Esophagus muscularis mucosa (tissue), 4 donors: Measurements from ENCODE around the gene ABCA3. TPM values are rescaled to one million over a fixed set of nuclear protein-coding genes. Genes with fewer than 3 reads are reported as not detected.

Experiments
- DNase-seq: peaks from one replicate; pipeline ENCODE4 v3.0.0-alpha.2; 2017; ENCODE audit errors: extremely low spot score
- H3K27ac ChIP-seq, 4 donors: fragments of 200-600 bp; sonication (generic); replicated peaks in 1 of 4; 1 replicate in 3 of 4; 2 replicates in 1 of 4; pipeline ENCODE4 v1.5.1; 2016 to 2019; ENCODE audit warnings: mild to moderate bottlenecking in 1 of 4
- H3K27me3 ChIP-seq, 4 donors: fragments of 200-600 bp; sonication (generic); one replicate each; pipeline versions ENCODE4 v1.5.1 to v1.6.0; 2016 to 2019
- H3K36me3 ChIP-seq, 4 donors: fragments of 200-600 bp; sonication (generic); one replicate each; pipeline ENCODE4 v1.5.1; 2016 to 2019
- H3K4me1 ChIP-seq, 4 donors: fragments of 200-600 bp; sonication (generic); one replicate each; pipeline ENCODE4 v1.5.1; 2016 to 2019
- H3K4me3 ChIP-seq, 4 donors: fragments of 200-600 bp; sonication (generic); 1 replicate in 2 of 4; 2 replicates in 2 of 4; pipeline ENCODE4 v1.5.1; 2016 to 2019; ENCODE audit warnings: mild to moderate bottlenecking in 4 of 4, moderate library complexity in 1 of 4
- H3K9me3 ChIP-seq, 4 donors: fragments of 200-600 bp; sonication (generic); 1 replicate in 3 of 4; 2 replicates in 1 of 4; pipeline ENCODE4 v1.5.1; 2016 to 2019
- CTCF ChIP-seq, 3 experiments: fragments of 200-600 bp in 2 of 3; fragments of 450-650 bp in 1 of 3; sonication (generic) in 2 of 3; IDR thresholded peaks; one replicate each; pipeline ENCODE4 v1.5.1; 2017 to 2019; ENCODE audit warnings: antibody characterized with exemption in 3 of 3, mild to moderate bottlenecking in 2 of 3, moderate library complexity in 1 of 3
- EP300 ChIP-seq: sonication (generic); formaldehyde crosslinking; IDR thresholded peaks from one replicate; pipeline ENCODE4 v1.6.1; 2017; ENCODE audit warnings: antibody characterized with exemption
- POLR2A ChIP-seq: fragments of 450-650 bp; IDR thresholded peaks from one replicate; pipeline ENCODE4 v1.6.1; 2017; ENCODE audit warnings: antibody characterized with exemption, moderate library complexity, mild to moderate bottlenecking, low read depth
- POLR2AphosphoS5 ChIP-seq, 2 donors: sonication (generic); formaldehyde crosslinking; IDR thresholded peaks; one replicate each; pipeline ENCODE4 v1.6.1; 2017; ENCODE audit warnings: antibody characterized with exemption in 2 of 2
- WGBS: methylation state at CpG from one replicate; pipeline ENCODE4 v1.1.5; 2018; 5-methylcytosine and 5-hydroxymethylcytosine counted together
- intact Hi-C: fragments of 100-400 bp; cut with DNase I; formaldehyde crosslinking; loops from one replicate; pipeline ENCODE4 v1.15.1; 2023
- total RNA-seq, 4 donors: library from RNA; depleted of rRNA; stranded (reverse); fragments of >200 nt; gene quantifications; one replicate each; pipeline versions ENCODE4 v1.1.0 to v1.2.1, GENCODE V29; 2016

The ABCA3 gene
- total RNA-seq, 4 donors from 2014 or later = 10.4 to 30.7 (median 18.1) TPM

DNA sequence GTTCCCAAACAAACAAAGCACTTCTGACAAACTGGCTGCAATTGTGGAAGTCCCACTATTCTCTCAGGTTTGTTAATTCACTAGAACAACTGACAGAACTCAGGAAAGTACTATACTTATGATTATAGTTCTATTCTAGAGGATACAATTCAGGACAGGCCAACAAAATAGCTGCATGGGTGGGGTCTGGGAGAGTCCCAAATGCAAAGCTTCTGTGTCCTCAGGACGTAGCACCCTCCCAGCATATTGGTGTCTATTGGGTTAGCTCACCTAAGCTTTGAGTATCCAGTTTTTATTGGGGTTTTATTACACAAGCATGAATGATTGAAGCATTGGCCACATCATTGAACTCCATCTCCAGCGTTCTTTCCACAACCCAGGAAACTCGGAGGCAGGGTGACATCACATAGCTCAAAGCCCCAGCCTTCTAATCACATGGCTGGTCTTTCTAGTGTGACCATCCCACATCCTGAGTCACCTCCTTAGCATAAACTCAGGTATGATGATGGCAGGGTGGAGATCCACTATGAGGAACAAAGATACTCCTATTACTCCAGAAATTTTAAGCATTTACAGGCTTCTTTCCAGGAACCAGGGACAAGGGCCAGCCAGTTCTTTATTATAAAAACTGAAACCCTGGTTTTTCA, 44.8 kb upstream of the ABCA3 start:
- H3K36me3 ChIP-seq = no peaks in the 10 kb centered on the region
- no peaks in the 10 kb centered on the region for H3K4me1 ChIP-seq
- 69% methylated on average over 3 of the region's 3 CpGs for WGBS
- no peak for TF ChIP-seq POLR2AphosphoS5 (IDR thresholded peaks at IDR 0.05)
- TF ChIP-seq CTCF (IDR thresholded peaks at IDR 0.05) = no peak
- no peak for TF ChIP-seq EP300
- TF ChIP-seq POLR2A = no peak
- H3K27me3 ChIP-seq = peaks cover 0 to 6% (median 0%) of the 10 kb centered on the region in 4 donors
- no peak overlapping the region for H3K27ac ChIP-seq
- intact Hi-C loops = no loop called here
- DNase-seq = no peak
- H3K9me3 ChIP-seq = peaks cover 0 to 12% (median 9%) of the 10 kb centered on the region in 4 donors
- H3K4me3 ChIP-seq = no peak overlapping the region

GRCh38 chr16:2384426-2384825, 43.9 kb upstream of the ABCA3 start:
- Histone ChIP-seq H3K36me3 (no peaks in the 10 kb centered on the region), H3K4me3 (no peak overlapping the region), H3K9me3 (peaks cover 0 to 12% (median 8%) of the 10 kb centered on the region in 4 donors), H3K4me1 (no peaks in the 10 kb centered on the region), H3K27me3 (peaks cover 0 to 6% (median 0%) of the 10 kb centered on the region in 4 donors), H3K27ac (no peak overlapping the region)
- intact Hi-C loops = no loop called here
- WGBS = 19% methylated on average over 2 of the region's 2 CpGs
- DNase-seq = no peak
- TF ChIP-seq EP300 (no peak), POLR2A (no peak), CTCF (IDR thresholded peaks at IDR 0.05) (no peak), POLR2AphosphoS5 (IDR thresholded peaks at IDR 0.05) (no peak)

- 97% methylated on average over 1 of the region's 1 CpG for WGBS
- H3K27me3 ChIP-seq = peaks cover 0 to 6% (median 0%) of the 10 kb centered on the region in 4 donors
- H3K9me3 ChIP-seq = peaks cover 0 to 4% (median under 1%) of the 10 kb centered on the region in 4 donors
- no peak overlapping the region for H3K4me3 ChIP-seq
- no peak for TF ChIP-seq CTCF (IDR thresholded peaks at IDR 0.05)
- no peak for TF ChIP-seq EP300
- no peak for TF ChIP-seq POLR2A
- no peak for TF ChIP-seq POLR2AphosphoS5 (IDR thresholded peaks at IDR 0.05)
- H3K27ac ChIP-seq = no peak overlapping the region
- DNase-seq = no peak
- H3K4me1 ChIP-seq = no peaks in the 10 kb centered on the region
- H3K36me3 ChIP-seq = no peaks in the 10 kb centered on the region
- intact Hi-C loops = no loop called here
These were observed 43.0 kb upstream of the ABCA3 start for GRCh38 chr16:2383501-2383900.

DNA sequence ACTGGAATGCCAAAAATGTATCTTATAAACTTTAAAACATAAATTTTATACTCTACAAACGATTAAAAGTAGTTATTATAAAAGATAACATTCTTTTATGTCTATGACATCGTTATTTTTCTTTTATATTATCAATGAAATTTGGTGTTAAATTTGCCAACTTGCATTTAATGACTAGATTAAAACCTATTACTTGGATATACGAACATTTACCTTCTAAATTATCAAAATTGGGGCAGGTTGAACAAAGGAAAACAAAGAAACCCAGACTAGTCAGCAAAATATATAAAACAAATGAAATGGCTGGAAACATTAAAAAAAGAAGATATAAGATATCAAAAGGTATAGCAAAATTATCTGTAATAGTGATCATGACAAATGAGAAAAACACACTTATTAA, 34.1 kb upstream of the ABCA3 start:
- whole genome bisulfite sequencing = 62% methylated on average over 3 of the region's 3 CpGs

More for the DNA sequence above, 34.1 kb upstream of the ABCA3 start:
- Histone ChIP-seq H3K27ac (no peak overlapping the region), H3K27me3 (no peaks in the 10 kb centered on the region), H3K36me3 (no peaks in the 10 kb centered on the region), H3K4me1 (peaks cover 0 to 6% (median 0%) of the 10 kb centered on the region in 4 donors), H3K4me3 (no peak overlapping the region), H3K9me3 (no peaks in the 10 kb centered on the region)
- intact Hi-C loops = no loop called here
- TF ChIP-seq EP300 (no peak), POLR2A (no peak), POLR2AphosphoS5 (IDR thresholded peaks at IDR 0.05) (no peak), CTCF (IDR thresholded peaks at IDR 0.05) (no peak)
- DNase-seq = no peak
